GM19372 (cell line): ENCODE measurements around the gene RELL1.

ENCODE experiments used
- ATAC-seq: cut with Tn5 transposase; IDR thresholded peaks from one replicate; pipeline ENCODE4 v1.9.1; 2021; ENCODE audit warnings: mild to moderate bottlenecking, low read depth, moderate library complexity; ENCODE audit not compliant: unreplicated experiment

RELL1 gene, protein sequence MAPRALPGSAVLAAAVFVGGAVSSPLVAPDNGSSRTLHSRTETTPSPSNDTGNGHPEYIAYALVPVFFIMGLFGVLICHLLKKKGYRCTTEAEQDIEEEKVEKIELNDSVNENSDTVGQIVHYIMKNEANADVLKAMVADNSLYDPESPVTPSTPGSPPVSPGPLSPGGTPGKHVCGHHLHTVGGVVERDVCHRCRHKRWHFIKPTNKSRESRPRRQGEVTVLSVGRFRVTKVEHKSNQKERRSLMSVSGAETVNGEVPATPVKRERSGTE

DNA sequence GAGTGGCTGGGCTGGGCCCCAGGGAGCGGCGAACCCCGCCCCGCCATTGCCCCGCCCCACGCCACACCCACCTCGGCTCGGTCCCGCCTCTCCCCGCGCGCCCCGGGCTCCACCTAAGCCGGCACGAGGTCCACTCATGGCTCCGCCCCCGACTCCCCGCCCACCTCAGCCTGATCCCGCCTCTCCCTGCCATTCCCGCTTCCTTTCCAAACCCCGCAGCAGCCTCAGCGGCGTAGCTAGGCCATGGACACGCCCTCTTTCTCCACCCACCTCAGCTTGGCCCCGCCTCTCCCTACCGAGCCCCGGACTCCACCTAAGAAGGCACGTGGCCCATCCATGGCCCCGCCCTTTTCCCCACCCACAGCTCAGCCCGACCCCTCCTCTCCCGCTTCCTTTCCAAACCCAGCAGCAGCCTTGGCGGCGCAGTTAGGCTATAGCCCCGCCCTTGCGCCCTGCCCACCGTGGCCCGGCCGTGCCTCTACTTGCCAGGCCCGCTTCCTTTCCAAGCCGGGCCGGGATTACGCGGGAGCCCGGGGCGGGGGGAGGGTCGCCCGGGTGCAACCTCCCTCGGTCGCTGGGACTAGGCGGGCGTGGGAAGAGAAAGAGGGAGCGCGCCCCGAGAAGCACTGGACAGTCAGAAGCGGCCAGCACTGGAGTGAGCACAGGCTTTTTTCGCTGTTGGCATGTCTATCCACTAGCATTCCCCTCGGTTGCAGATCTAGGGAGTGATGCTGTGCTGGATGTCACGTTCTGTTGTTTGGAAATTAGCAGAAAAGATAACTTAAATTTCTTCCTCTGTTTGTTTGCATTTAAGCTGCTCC, at the start of gene RELL1:
TSS of gene RELL1 (minus strand) at position 4 of the 821 bp plus-strand sequence. CDS start 89 bp downstream, outside the sequence.
- ATAC-seq: peak; percentile 69

- ATAC-seq: no peak
Observed at GRCh38 chr4:37735578-37735977, 49.4 kb upstream of the RELL1 start.

GRCh38 chr4:37734989-37735388, 48.8 kb upstream of the RELL1 start:
- ATAC-seq: no peak

- no peak for ATAC-seq
Observed at GRCh38 chr4:37733240-37733867, 47.2 kb upstream of the RELL1 start.

GRCh38 chr4:37732526-37733186, 46.5 kb upstream of the RELL1 start:
- no peak for ATAC-seq

DNA sequence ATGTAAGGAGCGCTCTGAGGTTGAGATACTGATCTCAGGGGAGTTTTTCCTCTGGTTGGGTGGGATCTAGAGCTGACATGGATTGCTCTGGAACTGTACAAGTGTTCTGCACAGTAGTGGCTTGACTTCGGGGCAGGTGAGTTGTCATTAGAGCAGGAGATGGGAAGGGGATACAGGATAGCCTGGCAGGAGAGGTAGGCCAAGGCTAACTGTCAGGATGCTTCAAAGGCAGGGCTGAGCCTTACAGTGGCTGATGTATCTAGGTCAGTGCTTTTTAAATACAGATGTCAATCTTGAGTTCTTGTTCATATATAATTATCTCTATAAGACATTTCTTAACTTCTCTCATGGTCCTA, 43.5 kb upstream of the RELL1 start:
- no peak for ATAC-seq

DNA sequence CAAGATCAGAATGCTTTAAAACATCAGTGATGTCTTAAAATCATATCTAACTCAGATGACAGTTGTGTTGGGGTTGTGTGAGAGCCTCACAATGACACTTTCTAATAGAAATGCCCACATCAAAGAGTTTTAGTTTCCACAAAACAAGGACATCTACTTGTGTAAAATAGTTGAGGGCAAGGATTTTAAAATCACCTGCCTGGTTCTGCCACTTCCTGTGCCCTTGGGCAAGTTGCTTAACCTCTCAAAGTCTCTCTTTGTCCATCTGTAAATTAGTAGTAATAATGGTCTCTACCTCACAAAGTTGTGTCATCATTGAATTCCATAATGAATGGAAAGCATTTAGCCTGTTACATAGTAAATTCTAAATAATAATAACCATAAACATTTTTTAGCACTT, 41.9 kb upstream of the RELL1 start:
- ATAC-seq: no peak

DNA sequence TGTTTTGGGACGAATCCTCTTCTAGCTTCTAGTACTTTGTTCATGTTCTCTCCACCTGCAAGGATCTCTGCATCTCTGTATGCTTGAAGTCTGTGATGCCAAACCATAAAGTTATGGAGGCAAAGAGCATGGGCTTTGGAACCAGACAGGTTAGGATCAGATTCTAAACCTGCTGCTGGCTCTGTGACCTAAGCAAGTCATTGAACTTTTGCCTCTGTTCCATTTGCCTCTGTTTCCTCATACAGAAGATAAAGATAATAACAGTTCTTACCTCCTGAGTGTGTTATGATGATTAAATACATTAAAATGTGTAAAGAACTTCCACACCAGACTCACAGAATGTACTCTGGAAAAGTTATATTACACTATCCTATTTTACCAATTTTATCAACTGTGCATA, 41.5 kb upstream of the RELL1 start:
- ATAC-seq: no peak

GRCh38 chr4:37726666-37727065, 40.5 kb upstream of the RELL1 start:
- ATAC-seq: no peak

GRCh38 chr4:37725718-37726117, 39.5 kb upstream of the RELL1 start:
- no peak for ATAC-seq

DNA sequence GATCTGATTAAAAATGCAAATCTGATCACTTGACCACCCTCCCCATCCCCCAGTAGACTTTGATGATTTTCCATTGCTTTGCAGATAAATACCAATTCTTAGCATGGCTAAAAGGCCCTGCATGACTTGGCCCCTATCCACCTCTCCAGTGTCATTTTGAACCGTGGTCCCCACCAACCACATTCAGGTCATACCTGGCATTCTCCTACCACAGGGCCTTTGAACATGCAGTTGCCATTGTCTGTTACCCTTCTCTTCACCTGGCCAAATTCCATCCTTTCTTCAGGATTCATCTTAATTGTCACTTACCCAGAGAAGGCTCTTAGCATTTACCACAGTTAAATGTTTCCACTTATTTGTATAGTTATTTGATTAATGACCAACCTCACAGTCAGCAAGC, 36.9 kb upstream of the RELL1 start:
- no peak for ATAC-seq

DNA sequence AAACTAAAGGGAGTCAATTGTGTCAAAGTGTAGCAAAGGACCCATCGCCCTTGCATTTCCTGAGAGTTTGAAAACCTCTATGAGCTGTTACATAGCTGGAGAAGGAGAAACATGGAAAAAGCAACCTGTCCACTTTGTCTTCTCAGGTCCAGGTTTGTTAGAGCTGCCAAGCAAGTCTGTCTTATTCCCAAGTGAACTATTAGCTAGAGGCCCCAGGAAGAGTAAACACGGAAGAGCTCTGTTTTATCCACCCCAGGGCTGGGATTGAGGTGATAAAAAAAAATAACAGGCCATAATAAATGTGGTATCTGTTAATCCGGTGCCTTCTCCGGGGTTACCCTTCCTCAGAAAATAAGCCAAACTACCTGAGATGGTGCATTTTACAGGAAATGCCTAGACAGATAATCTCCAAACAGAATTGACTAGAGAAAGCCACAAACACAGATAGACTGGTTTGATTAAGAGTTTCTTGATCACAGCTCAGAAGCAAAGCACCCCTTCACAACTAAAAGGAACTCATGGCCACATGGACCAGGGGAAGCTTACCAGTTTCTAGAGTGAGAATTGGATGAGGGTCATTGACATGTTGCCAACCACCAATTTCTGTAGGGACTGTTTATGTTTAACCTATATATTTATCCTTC, 35.9 kb upstream of the RELL1 start:
- no peak for ATAC-seq

- ATAC-seq: no peak
Observed at GRCh38 chr4:37719021-37719420, 32.8 kb upstream of the RELL1 start.

GRCh38 chr4:37717576-37717975, 31.4 kb upstream of the RELL1 start:
- no peak for ATAC-seq

DNA sequence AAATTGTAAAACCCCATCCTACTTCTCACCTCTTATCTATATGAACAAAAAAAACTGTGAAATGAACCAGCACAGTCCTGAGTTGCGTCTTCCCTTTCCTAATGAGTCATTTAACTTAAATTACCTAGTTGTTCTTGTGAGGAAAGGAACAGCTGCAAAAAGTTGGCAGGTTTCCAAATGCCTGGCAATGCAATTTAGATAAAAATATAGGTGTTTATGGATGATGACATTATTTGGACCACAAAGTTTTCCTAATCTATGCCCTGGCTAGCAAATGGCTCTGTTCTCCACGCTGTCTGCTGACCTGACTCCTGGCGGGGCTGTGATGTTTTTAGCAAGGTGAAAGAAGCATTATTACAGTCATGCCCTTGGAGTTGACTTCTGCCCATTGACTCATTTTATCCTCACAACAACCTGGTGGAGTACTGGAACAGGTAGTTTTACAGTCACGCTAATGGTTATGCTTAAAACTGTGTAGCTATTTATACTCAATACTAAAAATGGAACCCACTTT, 29.8 kb upstream of the RELL1 start:
- ATAC-seq: peak; percentile 64

GRCh38 chr4:37710491-37710890, 24.3 kb upstream of the RELL1 start:
- no peak for ATAC-seq

DNA sequence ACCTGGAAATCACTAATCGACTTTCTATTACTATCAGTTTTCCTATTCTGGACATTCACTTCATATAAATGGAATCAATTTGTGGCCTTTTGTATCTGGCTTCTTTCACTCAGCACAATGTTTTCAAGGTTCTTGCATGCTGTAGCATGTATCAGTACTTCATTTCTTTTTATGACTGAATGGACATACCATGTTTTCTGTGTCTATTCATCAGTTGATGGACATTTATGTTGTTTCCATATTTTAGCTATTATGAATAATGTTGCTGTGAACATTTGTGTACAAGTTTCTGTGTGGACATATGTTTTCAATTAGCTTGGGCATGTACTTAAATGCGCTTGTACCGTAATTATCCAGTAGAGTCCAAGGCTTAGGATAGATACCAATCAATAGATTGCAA, 19.9 kb upstream of the RELL1 start:
- ATAC-seq: no peak

DNA sequence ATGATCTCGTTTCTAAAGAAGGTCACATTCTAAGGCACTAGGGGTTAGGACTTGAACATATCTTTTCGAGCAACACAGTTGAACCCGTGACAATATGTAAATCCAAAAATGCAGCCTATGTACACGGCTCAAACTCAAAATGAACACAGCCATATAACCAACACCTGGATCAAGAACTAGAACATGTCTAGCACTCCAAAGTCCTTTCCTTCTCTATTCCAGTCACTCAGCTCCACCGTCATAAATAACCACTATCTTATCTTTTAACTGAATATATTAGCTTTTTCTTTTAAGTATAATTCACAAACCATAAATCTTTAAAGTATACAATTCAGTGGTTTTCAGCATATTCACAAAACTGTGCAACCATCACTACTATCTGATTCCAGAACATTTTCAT, 19.4 kb upstream of the RELL1 start:
- no peak for ATAC-seq

DNA sequence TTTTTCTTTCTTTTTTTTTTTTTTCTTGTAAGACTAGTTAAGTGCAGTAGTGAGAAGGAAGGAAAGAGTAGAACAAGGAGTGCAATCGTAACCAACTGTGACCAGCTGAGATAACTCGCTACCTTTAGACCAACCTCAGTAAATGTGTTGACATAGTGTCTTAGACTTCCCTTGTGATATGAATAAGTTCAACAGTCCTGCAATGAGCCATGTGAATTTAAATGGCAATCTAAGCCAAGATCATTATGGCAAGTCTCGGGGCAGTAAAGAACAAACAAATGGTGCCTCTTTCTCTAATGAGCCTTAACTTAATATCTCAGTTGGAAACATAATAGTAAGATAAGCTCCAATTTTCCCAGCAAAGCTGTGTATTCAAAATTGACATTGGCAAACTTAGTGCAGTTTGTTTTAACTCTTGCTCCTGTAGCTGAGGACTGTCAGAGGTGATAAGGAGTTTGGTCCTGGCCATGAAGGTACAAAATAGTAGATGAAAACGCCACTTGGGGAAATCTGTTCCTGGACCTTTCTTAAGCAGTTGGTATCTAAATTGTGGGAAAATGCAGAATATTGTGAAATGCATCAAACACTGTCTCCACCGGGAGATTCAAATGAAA, 13.8 kb upstream of the RELL1 start:
- no peak for ATAC-seq

DNA sequence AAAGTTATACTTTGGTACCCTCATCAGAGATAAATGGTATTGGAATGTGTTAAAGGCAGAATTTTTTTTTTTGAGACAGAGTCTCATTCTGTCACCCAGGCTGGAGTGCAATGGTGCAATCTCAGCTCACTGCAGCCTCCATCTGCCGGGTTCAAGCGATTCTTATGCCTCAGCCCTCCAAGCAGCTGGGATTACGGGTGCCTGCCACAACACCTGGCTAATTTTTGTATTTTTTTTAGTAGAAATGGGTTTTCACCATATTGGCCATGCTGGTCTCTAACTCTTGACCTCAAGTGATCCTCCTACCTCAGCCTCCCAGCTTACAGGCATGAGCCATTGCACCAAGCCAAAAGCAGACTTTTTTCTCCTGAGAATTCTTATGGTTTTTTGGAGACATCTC, 11.4 kb upstream of the RELL1 start:
- no peak for ATAC-seq
